B cell (primary cell): ENCODE results near the gene TKTL1.

ENCODE experiments used
- EZH2 ChIP-seq: IDR thresholded peaks from 2 replicates; pipeline ENCODE4 v1.6.1; 2012; ENCODE audit warnings: borderline replicate concordance, low read depth, mild to moderate bottlenecking, moderate library complexity, low read length; ENCODE audit not compliant: insufficient read depth, poor library complexity, severe bottlenecking
- TF ChIP-seq, protein P1 (sequence below): fragments of 200-600 bp; IDR thresholded peaks from one replicate; pipeline ENCODE4 v1.8.0; 2022; ENCODE audit warnings: antibody characterized with exemption, mild to moderate bottlenecking

DNA sequence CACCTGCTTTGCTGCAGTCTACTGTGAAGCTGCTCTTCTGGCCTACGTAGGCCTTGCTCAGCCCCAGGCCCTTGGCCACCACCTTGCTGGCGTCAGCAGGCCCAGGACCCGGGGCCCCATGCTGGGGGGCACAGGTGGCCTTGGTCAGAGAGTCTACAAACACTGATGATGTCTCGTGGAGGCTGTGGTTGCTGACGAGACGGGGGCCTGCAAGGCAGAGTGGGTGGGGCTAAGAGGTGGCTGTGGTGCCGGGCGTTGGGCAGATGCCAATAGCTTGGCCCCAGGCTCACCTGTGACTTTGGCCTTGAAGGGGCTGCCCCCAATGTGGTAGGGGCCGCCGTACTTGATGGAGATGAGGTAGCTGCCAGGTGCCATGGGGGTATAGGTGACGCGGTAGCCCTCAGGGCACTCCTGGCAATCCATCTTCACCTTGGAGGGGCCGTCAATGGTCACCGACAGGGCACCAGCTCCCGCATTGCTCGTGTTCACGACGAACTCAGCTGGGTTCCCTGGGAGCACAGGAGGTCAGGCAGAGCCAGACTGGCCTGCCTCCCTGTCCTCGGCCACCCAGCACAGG, 53.9 kb downstream of the TKTL1 start:
- TF ChIP-seq, protein P1, sequence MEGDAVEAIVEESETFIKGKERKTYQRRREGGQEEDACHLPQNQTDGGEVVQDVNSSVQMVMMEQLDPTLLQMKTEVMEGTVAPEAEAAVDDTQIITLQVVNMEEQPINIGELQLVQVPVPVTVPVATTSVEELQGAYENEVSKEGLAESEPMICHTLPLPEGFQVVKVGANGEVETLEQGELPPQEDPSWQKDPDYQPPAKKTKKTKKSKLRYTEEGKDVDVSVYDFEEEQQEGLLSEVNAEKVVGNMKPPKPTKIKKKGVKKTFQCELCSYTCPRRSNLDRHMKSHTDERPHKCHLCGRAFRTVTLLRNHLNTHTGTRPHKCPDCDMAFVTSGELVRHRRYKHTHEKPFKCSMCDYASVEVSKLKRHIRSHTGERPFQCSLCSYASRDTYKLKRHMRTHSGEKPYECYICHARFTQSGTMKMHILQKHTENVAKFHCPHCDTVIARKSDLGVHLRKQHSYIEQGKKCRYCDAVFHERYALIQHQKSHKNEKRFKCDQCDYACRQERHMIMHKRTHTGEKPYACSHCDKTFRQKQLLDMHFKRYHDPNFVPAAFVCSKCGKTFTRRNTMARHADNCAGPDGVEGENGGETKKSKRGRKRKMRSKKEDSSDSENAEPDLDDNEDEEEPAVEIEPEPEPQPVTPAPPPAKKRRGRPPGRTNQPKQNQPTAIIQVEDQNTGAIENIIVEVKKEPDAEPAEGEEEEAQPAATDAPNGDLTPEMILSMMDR, result no peak
- no peak for TF ChIP-seq EZH2
